ENCODE data around the gene PFDN2. TPM values are rescaled to one million over a fixed set of nuclear protein-coding genes. Genes with fewer than 3 reads are reported as not detected.

Gene PFDN2
- total and polyA plus RNA-seq, 5 donors from 2014 or later: 48.0 to 109 (median 93.9) TPM

- H3K9me3 Mint-ChIP-seq: peaks cover 0 to 1% (median 0%) of the 10 kb centered on the region in 7 donors
- no peaks in the 10 kb centered on the region for H3K27me3 Mint-ChIP-seq
- peaks cover 11% of the 10 kb centered on the region for H3K36me3 ChIP-seq (ENCODE audit: control insufficient read depth, insufficient read depth, low read length)
- peak overlapping the region; percentile 98 for H3K4me3 ChIP-seq (ENCODE audit: low read depth, low read length)
- H3K36me3 Mint-ChIP-seq: peaks cover 8% of the 10 kb centered on the region
- no peaks in the 10 kb centered on the region for H3K9me3 ChIP-seq (ENCODE audit: control insufficient read depth in 2 of 2, low read length in 2 of 2)
- H3K27ac ChIP-seq (ENCODE audit: insufficient read depth, low read length, poor library complexity, severe bottlenecking): peak overlapping the region; percentile 89
- no peak overlapping the region for H3K4me3 Mint-ChIP-seq
- peaks cover 22 to 49% (median 31%) of the 10 kb centered on the region in 4 donors for H3K4me1 Mint-ChIP-seq
- no peak for DNase-seq
- H3K27ac Mint-ChIP-seq: no peak overlapping the region
- peaks cover 40% of the 10 kb centered on the region for H3K4me1 ChIP-seq (ENCODE audit: control insufficient read depth, insufficient read depth, low read length, poor library complexity, severe bottlenecking)
- ATAC-seq (ENCODE audit: low read depth in 2 of 2): no peak
- no peaks in the 10 kb centered on the region for H3K27me3 ChIP-seq (ENCODE audit: control insufficient read depth, insufficient read depth, low read length)
These were observed 15.4 kb upstream of the PFDN2 start for GRCh38 chr1:161133220-161133740.

- Mint-ChIP-seq H3K9me3 (peaks cover 0 to 1% (median 0%) of the 10 kb centered on the region in 7 donors), H3K36me3 (peaks cover 14% of the 10 kb centered on the region), H3K27me3 (no peaks in the 10 kb centered on the region), H3K27ac (peak within 1 kb of the TSS in 2 of 3 donors; percentile 89 to 95), H3K4me1 (peaks cover 19 to 54% (median 35%) of the 10 kb centered on the region in 4 donors), H3K4me3 (peak within 1 kb of the TSS in 1 of 4 donors; percentile 80)
- Histone ChIP-seq H3K9me3 (ENCODE audit: control insufficient read depth in 2 of 2, low read length in 2 of 2) (no peaks in the 10 kb centered on the region), H3K27ac (ENCODE audit: insufficient read depth, low read length, poor library complexity, severe bottlenecking) (peak within 1 kb of the TSS; percentile 89), H3K4me3 (ENCODE audit: low read depth, low read length) (peak within 1 kb of the TSS; percentile 98), H3K27me3 (ENCODE audit: control insufficient read depth, insufficient read depth, low read length) (no peaks in the 10 kb centered on the region), H3K4me1 (ENCODE audit: control insufficient read depth, insufficient read depth, low read length, poor library complexity, severe bottlenecking) (peaks cover 40% of the 10 kb centered on the region), H3K36me3 (ENCODE audit: control insufficient read depth, insufficient read depth, low read length) (peaks cover 18% of the 10 kb centered on the region)
- peak; percentile 96 to 97 for ATAC-seq (ENCODE audit: low read depth in 2 of 2)
- peak; percentile 89 to 97 (median 92) for DNase-seq
These were observed 14.8 kb upstream of the PFDN2 start, which contains the start of gene DEDD for GRCh38 chr1:161132410-161133219. Gene DEDD, minus strand, starts transcription at chr1:161132667. Its CDS starts 8,205 bp downstream, at chr1:161124462.

GRCh38 chr1:161131523-161132409 is 13.9 kb upstream of the PFDN2 start:
- Mint-ChIP-seq H3K4me3 (peak overlapping the region in 1 of 4 donors; percentile 80), H3K27me3 (no peaks in the 10 kb centered on the region), H3K4me1 (peaks cover 24 to 62% (median 41%) of the 10 kb centered on the region in 4 donors), H3K9me3 (peaks cover 0 to 1% (median 0%) of the 10 kb centered on the region in 7 donors), H3K27ac (peak overlapping the region in 2 of 3 donors; percentile 89 to 95), H3K36me3 (peaks cover 20% of the 10 kb centered on the region)
- Histone ChIP-seq H3K27ac (ENCODE audit: insufficient read depth, low read length, poor library complexity, severe bottlenecking) (peak overlapping the region; percentile 89), H3K4me3 (ENCODE audit: low read depth, low read length) (peak overlapping the region; percentile 68), H3K9me3 (ENCODE audit: control insufficient read depth in 2 of 2, low read length in 2 of 2) (no peaks in the 10 kb centered on the region), H3K27me3 (ENCODE audit: control insufficient read depth, insufficient read depth, low read length) (no peaks in the 10 kb centered on the region), H3K4me1 (ENCODE audit: control insufficient read depth, insufficient read depth, low read length, poor library complexity, severe bottlenecking) (peaks cover 40% of the 10 kb centered on the region), H3K36me3 (ENCODE audit: control insufficient read depth, insufficient read depth, low read length) (peaks cover 23% of the 10 kb centered on the region)
- DNase-seq (no peak), ATAC-seq (ENCODE audit: low read depth in 2 of 2) (no peak)

- no peak for ATAC-seq (ENCODE audit: low read depth in 2 of 2)
- H3K9me3 Mint-ChIP-seq: peaks cover 0 to 1% (median 0%) of the 10 kb centered on the region in 7 donors
- no peaks in the 10 kb centered on the region for H3K27me3 ChIP-seq (ENCODE audit: control insufficient read depth, insufficient read depth, low read length)
- peaks cover 31% of the 10 kb centered on the region for H3K36me3 ChIP-seq (ENCODE audit: control insufficient read depth, insufficient read depth, low read length)
- peaks cover 40% of the 10 kb centered on the region for H3K4me1 ChIP-seq (ENCODE audit: control insufficient read depth, insufficient read depth, low read length, poor library complexity, severe bottlenecking)
- H3K27me3 Mint-ChIP-seq: no peaks in the 10 kb centered on the region
- peak overlapping the region; percentile 89 for H3K27ac ChIP-seq (ENCODE audit: insufficient read depth, low read length, poor library complexity, severe bottlenecking)
- H3K9me3 ChIP-seq (ENCODE audit: control insufficient read depth in 2 of 2, low read length in 2 of 2): no peaks in the 10 kb centered on the region
- H3K4me3 ChIP-seq (ENCODE audit: low read depth, low read length): peak overlapping the region; percentile 68
- DNase-seq: no peak
- peaks cover 32 to 66% (median 49%) of the 10 kb centered on the region in 4 donors for H3K4me1 Mint-ChIP-seq
- H3K4me3 Mint-ChIP-seq: peak overlapping the region in 2 of 4 donors; percentile 80 to 86
- peak overlapping the region in 2 of 3 donors; percentile 59 to 89 for H3K27ac Mint-ChIP-seq
- H3K36me3 Mint-ChIP-seq: peaks cover 28% of the 10 kb centered on the region
These were observed 12.4 kb upstream of the PFDN2 start for GRCh38 chr1:161130266-161130665.

GRCh38 chr1:161128591-161129420 is 11.0 kb upstream of the PFDN2 start:
- Mint-ChIP-seq H3K9me3 (peaks cover 0 to 1% (median 0%) of the 10 kb centered on the region in 7 donors), H3K27ac (peak overlapping the region in 2 of 3 donors; percentile 8 to 60), H3K4me1 (peaks cover 32 to 62% (median 48%) of the 10 kb centered on the region in 4 donors), H3K4me3 (peak overlapping the region; percentile 1 to 79 (median 54)), H3K27me3 (no peaks in the 10 kb centered on the region), H3K36me3 (peaks cover 30% of the 10 kb centered on the region)
- Histone ChIP-seq H3K4me3 (ENCODE audit: low read depth, low read length) (peak overlapping the region; percentile 6), H3K27me3 (ENCODE audit: control insufficient read depth, insufficient read depth, low read length) (no peaks in the 10 kb centered on the region), H3K4me1 (ENCODE audit: control insufficient read depth, insufficient read depth, low read length, poor library complexity, severe bottlenecking) (peaks cover 38% of the 10 kb centered on the region), H3K27ac (ENCODE audit: insufficient read depth, low read length, poor library complexity, severe bottlenecking) (no peak overlapping the region), H3K9me3 (ENCODE audit: control insufficient read depth in 2 of 2, low read length in 2 of 2) (no peaks in the 10 kb centered on the region), H3K36me3 (ENCODE audit: control insufficient read depth, insufficient read depth, low read length) (peaks cover 43% of the 10 kb centered on the region)
- DNase-seq (no peak), ATAC-seq (ENCODE audit: low read depth in 2 of 2) (no peak)

- Histone ChIP-seq H3K4me1 (ENCODE audit: control insufficient read depth, insufficient read depth, low read length, poor library complexity, severe bottlenecking) (peaks cover 29% of the 10 kb centered on the region), H3K27ac (ENCODE audit: insufficient read depth, low read length, poor library complexity, severe bottlenecking) (no peak overlapping the region), H3K27me3 (ENCODE audit: control insufficient read depth, insufficient read depth, low read length) (no peaks in the 10 kb centered on the region), H3K4me3 (ENCODE audit: low read depth, low read length) (no peak overlapping the region), H3K9me3 (ENCODE audit: control insufficient read depth in 2 of 2, low read length in 2 of 2) (no peaks in the 10 kb centered on the region), H3K36me3 (ENCODE audit: control insufficient read depth, insufficient read depth, low read length) (peaks cover 52% of the 10 kb centered on the region)
- DNase-seq (no peak), ATAC-seq (ENCODE audit: low read depth in 2 of 2) (no peak)
- Mint-ChIP-seq H3K36me3 (peaks cover 38% of the 10 kb centered on the region), H3K9me3 (peaks cover 0 to 1% (median 0%) of the 10 kb centered on the region in 7 donors), H3K4me3 (peak overlapping the region in 2 of 4 donors; percentile 23 to 79), H3K27me3 (no peaks in the 10 kb centered on the region), H3K4me1 (peaks cover 32 to 62% (median 48%) of the 10 kb centered on the region in 4 donors), H3K27ac (peak overlapping the region in 2 of 3 donors; percentile 8 to 68)
These were observed 9.8 kb upstream of the PFDN2 start for GRCh38 chr1:161127649-161128048.

All from CD4-positive, CD25-positive, alpha-beta regulatory T cell (primary cell).